Neural progenitor cell (in vitro differentiated cells): ENCODE measurements around the gene MSL2. TPM values are rescaled to one million over a fixed set of nuclear protein-coding genes. Genes with fewer than 3 reads are reported as not detected.
"Not testable (repeated sequence)": the region's sequence is repeated elsewhere in the genome, so short reads cannot be mapped to it uniquely, and the experiment has no call there.

Experiments used
- DNase-seq: peaks from one replicate; pipeline ENCODE4 v3.0.0-alpha.2; 2016; ENCODE audit warnings: low spot score
- H2AFZ ChIP-seq: fragments of 200-600 bp; sonication (generic); replicated peaks from 2 replicates; pipeline ENCODE4 v1.6.1; 2016; ENCODE audit warnings: antibody characterized with exemption
- H3F3A ChIP-seq: fragments of 200-600 bp; sonication (generic); 2 replicates; pipeline ENCODE4 v1.6.1; 2016; ENCODE audit warnings: antibody characterized with exemption, low read depth
- H3K27ac ChIP-seq: fragments of 200-600 bp; sonication (generic); 2 replicates; pipeline ENCODE4 v1.5.1; 2016; ENCODE audit warnings: mild to moderate bottlenecking
- H3K27me3 ChIP-seq: fragments of 200-600 bp; sonication (generic); 2 replicates; pipeline ENCODE4 v1.6.1; 2016; ENCODE audit warnings: mild to moderate bottlenecking, moderate library complexity
- H3K36me3 ChIP-seq: fragments of 200-600 bp; sonication (generic); 2 replicates; pipeline ENCODE4 v1.5.1; 2016
- H3K4me1 ChIP-seq: fragments of 200-600 bp; sonication (generic); 2 replicates; pipeline ENCODE4 v1.6.1; 2016; ENCODE audit warnings: mixed run types
- H3K4me2 ChIP-seq: fragments of 200-600 bp; sonication (generic); 2 replicates; pipeline ENCODE4 v1.6.1; 2016
- H3K4me3 ChIP-seq: fragments of 200-600 bp; sonication (generic); 2 replicates; pipeline ENCODE4 v1.5.1; 2016
- H3K79me2 ChIP-seq: fragments of 200-600 bp; sonication (generic); 2 replicates; pipeline ENCODE4 v1.6.1; 2016; ENCODE audit warnings: low read depth
- H3K9ac ChIP-seq: fragments of 200-600 bp; sonication (generic); 2 replicates; pipeline ENCODE4 v1.6.1; 2016
- H3K9me3 ChIP-seq: fragments of 200-600 bp; sonication (generic); 2 replicates; pipeline ENCODE4 v1.5.1; 2016; ENCODE audit warnings: low read depth
- H4K20me1 ChIP-seq: fragments of 200-600 bp; sonication (generic); 2 replicates; pipeline ENCODE4 v1.6.1; 2016; ENCODE audit warnings: low read depth
- H3K27ac Mint-ChIP-seq: 3 replicates; pipeline ENCODE4 v1.8.0; 2021; ENCODE audit warnings: mixed read lengths
- H3K27me3 Mint-ChIP-seq: 2 replicates; pipeline ENCODE4 v1.8.0; 2022; ENCODE audit warnings: low read depth, mild to moderate bottlenecking, inconsistent platforms, moderate library complexity, mixed read lengths; ENCODE audit not compliant: insufficient read depth
- H3K36me3 Mint-ChIP-seq: 3 replicates; pipeline ENCODE4 v1.8.0; 2021; ENCODE audit warnings: mixed read lengths
- H3K4me1 Mint-ChIP-seq: 3 replicates; pipeline ENCODE4 v1.8.0; 2021; ENCODE audit warnings: mixed read lengths
- H3K4me3 Mint-ChIP-seq: 3 replicates; pipeline ENCODE4 v1.8.0; 2021; ENCODE audit warnings: mild to moderate bottlenecking, moderate library complexity, mixed read lengths
- H3K9me3 Mint-ChIP-seq: 3 replicates; pipeline ENCODE4 v1.8.0; 2020; ENCODE audit warnings: mixed read lengths
- EZH2 ChIP-seq: fragments of 200-600 bp; sonication (generic); IDR thresholded peaks from 2 replicates; pipeline ENCODE4 v1.6.1; 2017; ENCODE audit warnings: antibody characterized with exemption, mild to moderate bottlenecking, moderate library complexity
- EZH2phosphoT487 ChIP-seq: fragments of 200-600 bp; sonication (generic); IDR thresholded peaks from 2 replicates; pipeline ENCODE4 v1.6.1; 2017; ENCODE audit warnings: antibody characterized with exemption
- total RNA-seq: library from RNA; depleted of rRNA; stranded (reverse); fragments of >200 nt; gene quantifications from 2 replicates; pipeline ENCODE4 v1.2.3, GENCODE V29; 2015; ENCODE audit warnings: low replicate concordance
- TF ChIP-seq, protein P1 (sequence below): fragments of 200-600 bp; sonication (generic); IDR thresholded peaks from 2 replicates; pipeline ENCODE4 v1.5.1; 2017; ENCODE audit warnings: antibody characterized with exemption, mild to moderate bottlenecking

The MSL2 gene
- total RNA-seq, 1 donor from 2014 or later: 52.9 TPM

DNA sequence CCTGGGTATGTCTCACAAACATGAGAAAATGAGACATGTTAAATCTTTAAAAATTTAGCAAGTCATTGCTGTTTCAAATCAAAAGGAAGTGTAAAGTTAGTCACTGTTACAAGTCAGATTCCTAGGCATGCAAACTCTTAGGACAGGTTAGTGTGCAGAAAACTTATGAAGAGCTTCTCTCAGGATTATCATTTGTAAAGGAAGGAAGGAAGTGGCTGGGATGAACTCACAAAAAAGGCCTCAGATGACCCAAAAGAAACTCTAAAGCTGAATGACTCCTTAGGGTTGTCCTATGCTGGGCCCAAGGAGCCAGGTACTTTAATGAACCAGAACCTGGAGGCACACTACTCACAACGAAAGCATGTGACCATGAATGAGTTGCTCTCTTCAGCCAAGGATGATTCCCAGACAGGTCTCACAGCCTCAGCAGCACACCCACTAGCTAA is 25.0 kb downstream of the MSL2 start:
- Histone ChIP-seq H3K4me2 (no peak overlapping the region), H3K79me2 (peaks cover 100% of the 10 kb centered on the region), H3K9ac (no peak overlapping the region), H3K36me3 (no peaks in the 10 kb centered on the region), H3K4me3 (no peak overlapping the region), H3K4me1 (peaks cover 8% of the 10 kb centered on the region), H3F3A (peaks cover 8% of the 10 kb centered on the region), H3K27me3 (no peaks in the 10 kb centered on the region), H2AFZ (no peak overlapping the region), H3K27ac (no peak overlapping the region), H3K9me3 (no peaks in the 10 kb centered on the region), H4K20me1 (peaks cover 96% of the 10 kb centered on the region)
- H3K9me3 Mint-ChIP-seq: peaks cover 15% of the 10 kb centered on the region
- H3K4me3 Mint-ChIP-seq: no peak overlapping the region
- peaks cover 2% of the 10 kb centered on the region for H3K4me1 Mint-ChIP-seq
- TF ChIP-seq, protein P1, sequence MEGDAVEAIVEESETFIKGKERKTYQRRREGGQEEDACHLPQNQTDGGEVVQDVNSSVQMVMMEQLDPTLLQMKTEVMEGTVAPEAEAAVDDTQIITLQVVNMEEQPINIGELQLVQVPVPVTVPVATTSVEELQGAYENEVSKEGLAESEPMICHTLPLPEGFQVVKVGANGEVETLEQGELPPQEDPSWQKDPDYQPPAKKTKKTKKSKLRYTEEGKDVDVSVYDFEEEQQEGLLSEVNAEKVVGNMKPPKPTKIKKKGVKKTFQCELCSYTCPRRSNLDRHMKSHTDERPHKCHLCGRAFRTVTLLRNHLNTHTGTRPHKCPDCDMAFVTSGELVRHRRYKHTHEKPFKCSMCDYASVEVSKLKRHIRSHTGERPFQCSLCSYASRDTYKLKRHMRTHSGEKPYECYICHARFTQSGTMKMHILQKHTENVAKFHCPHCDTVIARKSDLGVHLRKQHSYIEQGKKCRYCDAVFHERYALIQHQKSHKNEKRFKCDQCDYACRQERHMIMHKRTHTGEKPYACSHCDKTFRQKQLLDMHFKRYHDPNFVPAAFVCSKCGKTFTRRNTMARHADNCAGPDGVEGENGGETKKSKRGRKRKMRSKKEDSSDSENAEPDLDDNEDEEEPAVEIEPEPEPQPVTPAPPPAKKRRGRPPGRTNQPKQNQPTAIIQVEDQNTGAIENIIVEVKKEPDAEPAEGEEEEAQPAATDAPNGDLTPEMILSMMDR: no peak
- TF ChIP-seq EZH2phosphoT487 (no peak), EZH2 (no peak)
- no peak for DNase-seq
- H3K36me3 Mint-ChIP-seq: peaks cover 19% of the 10 kb centered on the region
- H3K27me3 Mint-ChIP-seq: no peaks in the 10 kb centered on the region
- no peak overlapping the region for H3K27ac Mint-ChIP-seq

DNA sequence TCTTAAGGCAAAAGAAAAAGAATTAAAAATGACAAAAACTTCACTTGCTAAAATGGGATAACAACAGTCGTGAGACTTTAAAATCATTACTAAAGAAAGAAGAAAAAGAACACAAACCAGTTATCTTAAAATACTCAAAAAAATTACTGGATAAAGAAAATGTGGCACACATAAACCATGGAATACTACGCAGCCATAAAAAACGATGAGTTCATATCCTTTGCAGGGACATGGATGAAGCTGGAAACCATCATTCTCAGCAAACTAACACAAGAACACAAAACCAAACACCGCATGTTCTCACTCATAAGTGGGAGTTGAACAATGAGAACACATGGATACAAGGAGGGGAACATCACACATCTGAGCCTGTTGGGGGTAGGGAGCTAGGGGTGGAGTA is 27.9 kb downstream of the MSL2 start:
- not testable (repeated sequence) for DNase-seq, H3K9ac ChIP-seq, H3K36me3 ChIP-seq, H3K4me1 Mint-ChIP-seq, H3K4me2 ChIP-seq, H3K27ac ChIP-seq, H3K27me3 Mint-ChIP-seq, H2AFZ ChIP-seq, H3K4me3 Mint-ChIP-seq, H3K4me3 ChIP-seq, H3K27ac Mint-ChIP-seq, H3F3A ChIP-seq, H3K9me3 ChIP-seq, H3K27me3 ChIP-seq
- peaks cover 24% of the 10 kb centered on the region for H3K9me3 Mint-ChIP-seq
- peaks cover 100% of the 10 kb centered on the region for H3K79me2 ChIP-seq
- peaks cover 30% of the 10 kb centered on the region for H3K36me3 Mint-ChIP-seq
- peaks cover 93% of the 10 kb centered on the region for H4K20me1 ChIP-seq
- H3K4me1 ChIP-seq: peaks cover 27% of the 10 kb centered on the region

DNA sequence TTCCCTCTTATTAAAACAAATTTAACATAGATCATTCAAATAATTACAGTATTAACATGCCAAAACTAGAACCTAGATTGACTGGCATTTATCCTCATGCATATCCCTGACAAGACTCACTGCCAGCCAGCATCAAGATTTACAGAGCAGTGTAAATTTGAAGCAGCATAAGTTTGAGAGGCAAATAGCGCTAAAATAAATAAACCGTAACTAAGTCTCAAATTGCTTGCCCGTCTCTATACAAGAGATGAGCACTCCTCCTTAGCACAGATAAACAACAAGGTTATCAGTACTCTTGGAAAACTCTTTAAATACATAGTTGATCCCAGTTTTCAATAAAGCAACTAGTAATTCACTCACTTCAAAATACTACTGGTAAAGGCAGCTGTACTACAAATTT is 29.6 kb downstream of the MSL2 start:
- Histone ChIP-seq H3K4me3 (no peak overlapping the region), H2AFZ (no peak overlapping the region), H3F3A (peaks cover 10% of the 10 kb centered on the region), H3K27me3 (no peaks in the 10 kb centered on the region), H3K4me2 (no peak overlapping the region), H3K27ac (peak overlapping the region; percentile 23), H3K9ac (no peak overlapping the region), H3K9me3 (no peaks in the 10 kb centered on the region), H3K79me2 (peaks cover 100% of the 10 kb centered on the region), H3K36me3 (no peaks in the 10 kb centered on the region), H4K20me1 (peaks cover 75% of the 10 kb centered on the region), H3K4me1 (peaks cover 27% of the 10 kb centered on the region)
- H3K4me1 Mint-ChIP-seq: peaks cover 9% of the 10 kb centered on the region
- no peaks in the 10 kb centered on the region for H3K27me3 Mint-ChIP-seq
- peaks cover 32% of the 10 kb centered on the region for H3K9me3 Mint-ChIP-seq
- no peak for DNase-seq
- H3K36me3 Mint-ChIP-seq: peaks cover 31% of the 10 kb centered on the region
- H3K27ac Mint-ChIP-seq: no peak overlapping the region
- TF ChIP-seq EZH2 (no peak), EZH2phosphoT487 (no peak)
- TF ChIP-seq, protein P1: no peak
- H3K4me3 Mint-ChIP-seq: no peak overlapping the region

DNA sequence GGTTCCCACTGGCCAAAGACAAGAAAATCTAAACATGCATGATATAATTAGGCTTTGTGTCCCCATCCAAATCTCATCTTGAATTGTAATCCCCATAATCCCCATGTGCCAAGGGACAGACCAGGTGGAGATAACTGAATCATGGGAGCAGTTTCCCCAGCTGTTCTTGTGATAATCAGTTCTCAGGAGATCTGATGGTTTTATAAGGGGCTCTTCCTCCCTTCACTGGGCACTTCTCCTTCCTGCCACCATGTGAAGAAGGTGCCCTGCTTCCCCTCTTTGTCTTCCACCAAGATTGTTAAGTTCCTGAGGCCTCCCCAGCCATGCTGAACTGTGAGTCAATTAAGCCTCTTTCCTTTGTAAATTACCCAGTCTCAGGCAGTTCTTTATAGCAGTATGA is 32.5 kb downstream of the MSL2 start:
- Histone ChIP-seq H3K4me1 (peaks cover 27% of the 10 kb centered on the region), H3K79me2 (peaks cover 99% of the 10 kb centered on the region), H3K4me2 (peak overlapping the region; percentile 23), H3K27ac (peak overlapping the region; percentile 72), H4K20me1 (peaks cover 51% of the 10 kb centered on the region)
- not testable (repeated sequence) for H3K27me3 Mint-ChIP-seq, H2AFZ ChIP-seq, H3K27ac Mint-ChIP-seq, H3K4me3 Mint-ChIP-seq, H3K4me3 ChIP-seq, H3K36me3 ChIP-seq, H3K27me3 ChIP-seq, H3F3A ChIP-seq, H3K4me1 Mint-ChIP-seq, H3K9me3 ChIP-seq, H3K9ac ChIP-seq
- peaks cover 41% of the 10 kb centered on the region for H3K9me3 Mint-ChIP-seq
- peak; percentile 39 for DNase-seq
- H3K36me3 Mint-ChIP-seq: peaks cover 40% of the 10 kb centered on the region
